ENCODE measurements around the gene KLHL22.
"Not testable (repeated sequence)": the region's sequence is repeated elsewhere in the genome, so short reads cannot be mapped to it uniquely, and the experiment has no call there.

KLHL22 gene

DNA sequence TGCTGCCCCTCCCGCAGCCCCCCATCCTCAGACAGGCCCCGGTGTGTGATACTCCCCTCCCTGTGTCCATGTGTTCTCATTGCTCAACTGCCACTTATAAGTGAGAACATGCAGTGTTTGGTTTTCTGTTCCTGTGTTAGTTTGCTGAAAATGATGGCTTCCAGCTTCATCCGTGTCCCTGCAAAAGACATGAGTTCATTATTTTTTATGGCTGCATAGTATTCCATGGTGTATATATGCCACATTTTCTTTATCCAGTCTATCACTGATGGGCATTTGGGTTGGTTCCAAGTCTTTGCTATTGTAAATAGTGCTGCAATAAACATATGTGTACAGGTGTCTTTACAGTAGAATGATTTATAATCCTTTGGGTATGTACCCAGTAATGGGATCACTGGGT, 80.4 kb downstream of the KLHL22 start:
- DNase-seq, result not testable (repeated sequence)

DNA sequence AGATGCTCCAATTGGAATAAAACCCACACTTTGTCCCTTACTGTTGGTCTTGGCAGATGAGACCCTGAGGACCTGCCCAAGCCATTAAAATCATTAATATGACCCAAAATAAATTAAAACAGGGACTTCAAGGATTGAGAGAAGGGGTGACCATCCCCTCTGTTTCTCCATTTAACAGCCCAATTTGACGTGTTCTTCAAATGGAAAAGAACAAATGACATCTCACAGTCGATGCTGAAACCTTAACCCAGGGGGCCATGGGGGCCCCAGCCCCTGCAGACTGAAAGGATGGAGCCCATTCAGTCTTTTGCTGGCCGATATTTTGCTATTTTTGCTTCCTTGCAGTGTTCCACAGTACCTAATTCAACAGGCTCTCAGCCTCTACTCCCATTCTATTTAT, 81.1 kb downstream of the KLHL22 start:
- DNase-seq, result no peak

DNA sequence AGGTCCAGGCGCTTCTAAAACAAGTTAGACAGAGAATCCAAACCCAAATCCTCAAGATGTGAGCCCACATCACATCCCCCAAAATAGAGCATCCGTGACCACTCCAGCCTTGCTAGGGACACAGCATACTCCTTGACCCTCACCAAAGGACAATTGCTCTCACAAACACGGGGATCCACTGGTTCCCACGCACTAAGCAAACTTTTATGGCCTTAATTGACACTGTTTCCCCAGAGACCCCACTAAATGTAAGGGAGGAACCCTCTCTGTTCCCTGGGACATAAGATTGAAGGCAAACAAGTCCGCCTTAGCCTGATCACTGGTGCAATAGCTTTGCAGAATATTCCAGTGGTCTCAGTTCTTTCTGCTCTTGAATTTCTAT, 81.5 kb downstream of the KLHL22 start:
- DNase-seq, result no peak

DNA sequence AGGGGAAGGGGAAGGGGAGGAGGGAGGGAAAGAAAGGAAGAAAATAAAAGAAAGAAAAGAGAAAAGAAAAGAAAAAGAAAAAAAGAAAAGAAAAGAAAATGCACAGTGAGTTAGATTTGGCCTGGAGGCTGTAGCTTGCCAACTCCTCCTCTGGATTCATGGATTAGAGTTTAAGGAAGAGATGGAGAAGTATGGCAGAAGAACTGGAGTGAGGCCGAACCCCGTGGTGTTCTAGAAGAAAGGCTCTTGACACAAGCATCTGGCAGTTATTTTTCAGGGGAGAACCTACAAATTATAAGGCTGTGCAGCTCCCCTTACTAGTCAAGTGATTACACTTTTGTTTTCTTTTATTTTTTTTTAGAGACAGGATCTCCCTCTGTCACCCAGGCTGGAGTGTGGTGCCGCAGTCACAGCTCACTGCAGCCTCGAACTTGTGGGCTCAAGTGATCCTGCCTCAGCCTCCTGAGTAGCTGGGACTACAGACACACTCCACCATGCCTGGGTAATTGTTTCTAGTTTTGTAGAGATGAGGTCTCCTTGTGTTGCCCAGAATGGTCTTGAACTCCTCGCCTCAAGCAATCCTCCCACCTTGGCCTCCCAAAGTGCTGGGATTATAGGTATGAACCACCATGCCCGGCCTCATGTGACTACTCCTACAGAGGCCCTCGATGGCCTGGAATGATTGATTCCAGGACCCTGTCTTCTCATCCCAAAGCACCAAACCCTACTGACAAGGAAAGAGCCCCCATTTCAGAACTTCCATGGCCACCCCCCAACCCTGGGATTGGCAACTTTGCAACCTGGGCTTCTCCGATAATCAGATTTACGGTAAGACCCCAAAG, 82.2 kb downstream of the KLHL22 start:
- DNase-seq, result no peak

DNA sequence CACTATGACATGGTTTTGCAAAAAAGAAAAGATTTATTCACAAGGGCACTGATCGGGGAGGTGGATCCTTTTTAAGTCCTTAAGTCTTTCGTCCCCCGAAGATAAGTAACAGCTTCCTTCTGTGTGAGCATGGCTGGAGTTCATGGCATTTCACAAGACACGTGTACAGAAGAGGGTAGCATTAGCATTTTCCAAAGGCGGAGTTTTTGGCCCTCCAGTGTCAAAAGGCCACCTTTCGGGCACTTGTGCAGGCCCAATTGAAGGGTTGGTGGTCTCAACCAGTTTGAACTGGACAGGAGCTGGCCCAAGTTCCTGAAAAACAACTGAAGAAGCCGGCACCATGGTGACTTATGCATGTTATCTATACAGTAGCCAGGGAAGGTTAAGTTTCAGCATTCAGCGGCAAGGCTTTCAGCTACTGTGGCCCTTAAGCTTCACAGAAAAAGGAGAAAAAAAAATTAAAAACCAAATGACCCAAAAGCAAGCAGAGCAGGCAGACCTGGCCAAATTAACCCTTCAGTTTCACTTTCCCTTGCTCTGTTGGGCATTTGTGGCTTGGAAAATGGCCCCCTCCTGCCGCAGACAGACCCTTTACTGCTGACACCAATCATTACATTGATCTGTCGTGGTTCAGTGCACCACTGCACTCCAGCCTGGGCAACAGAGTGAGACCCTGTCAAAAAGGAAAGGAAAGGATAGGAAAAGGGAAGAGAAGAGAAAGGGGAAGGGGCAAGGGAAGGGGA, 83.0 kb downstream of the KLHL22 start:
- no peak for DNase-seq

DNA sequence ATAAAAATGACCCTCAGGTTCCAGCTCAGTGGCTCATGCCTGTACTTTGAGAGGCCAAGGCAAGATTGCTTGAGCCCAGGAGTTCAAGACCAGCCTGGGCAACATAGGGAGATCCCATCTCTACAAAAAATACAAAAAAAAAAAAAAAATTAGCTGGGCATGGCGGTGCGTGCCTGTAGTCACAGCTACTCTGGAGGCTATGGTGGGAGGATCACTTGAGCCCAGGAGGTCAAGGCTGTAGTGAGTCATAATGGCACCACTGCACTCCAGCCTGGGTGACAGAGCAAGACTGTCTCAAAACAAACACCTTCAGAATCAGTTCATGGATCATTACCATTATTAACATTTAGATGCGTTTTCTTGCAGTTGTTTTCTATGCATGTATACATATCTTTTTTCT, 86.2 kb downstream of the KLHL22 start:
- DNase-seq, result not testable (repeated sequence)

DNA sequence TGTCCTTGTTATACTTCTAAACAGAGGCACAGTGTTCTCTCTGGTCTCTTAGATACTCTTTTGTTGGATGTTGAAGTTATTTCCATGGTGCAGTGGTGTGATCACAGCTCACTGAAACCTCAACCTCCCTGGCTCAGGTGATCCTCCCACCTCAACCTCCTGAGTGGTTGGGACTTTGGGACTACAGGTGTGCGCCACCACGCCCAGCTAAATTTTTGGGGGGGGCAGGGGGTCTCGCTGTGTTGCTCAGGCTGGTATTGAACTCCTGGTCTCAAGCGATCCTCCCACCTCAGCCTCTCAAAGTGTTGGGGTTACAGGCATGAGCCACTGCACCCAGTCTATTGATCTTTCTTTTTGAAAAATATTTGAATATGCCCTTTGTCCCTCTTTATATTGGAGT, 86.7 kb downstream of the KLHL22 start:
- no peak for DNase-seq

DNA sequence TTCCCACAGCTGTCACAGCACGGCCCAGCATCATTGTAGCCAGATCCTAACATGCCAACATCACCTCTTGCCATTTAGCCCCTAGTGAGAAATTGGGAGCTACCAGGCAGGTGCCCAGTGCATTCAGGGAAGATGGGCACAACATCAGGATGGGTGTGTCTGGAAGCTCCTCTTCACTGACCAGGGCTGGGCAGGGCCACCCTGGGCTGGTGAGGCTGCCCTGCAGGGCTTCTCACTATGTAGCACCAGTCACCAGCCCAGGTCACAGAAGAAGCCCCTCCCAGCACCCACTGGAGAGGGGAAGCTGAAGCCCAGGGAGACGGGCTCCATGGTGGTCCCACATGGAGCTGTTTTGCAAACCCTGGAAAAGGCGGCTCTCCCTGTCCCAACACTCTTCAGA, 87.8 kb downstream of the KLHL22 start:
- no peak for DNase-seq

DNA sequence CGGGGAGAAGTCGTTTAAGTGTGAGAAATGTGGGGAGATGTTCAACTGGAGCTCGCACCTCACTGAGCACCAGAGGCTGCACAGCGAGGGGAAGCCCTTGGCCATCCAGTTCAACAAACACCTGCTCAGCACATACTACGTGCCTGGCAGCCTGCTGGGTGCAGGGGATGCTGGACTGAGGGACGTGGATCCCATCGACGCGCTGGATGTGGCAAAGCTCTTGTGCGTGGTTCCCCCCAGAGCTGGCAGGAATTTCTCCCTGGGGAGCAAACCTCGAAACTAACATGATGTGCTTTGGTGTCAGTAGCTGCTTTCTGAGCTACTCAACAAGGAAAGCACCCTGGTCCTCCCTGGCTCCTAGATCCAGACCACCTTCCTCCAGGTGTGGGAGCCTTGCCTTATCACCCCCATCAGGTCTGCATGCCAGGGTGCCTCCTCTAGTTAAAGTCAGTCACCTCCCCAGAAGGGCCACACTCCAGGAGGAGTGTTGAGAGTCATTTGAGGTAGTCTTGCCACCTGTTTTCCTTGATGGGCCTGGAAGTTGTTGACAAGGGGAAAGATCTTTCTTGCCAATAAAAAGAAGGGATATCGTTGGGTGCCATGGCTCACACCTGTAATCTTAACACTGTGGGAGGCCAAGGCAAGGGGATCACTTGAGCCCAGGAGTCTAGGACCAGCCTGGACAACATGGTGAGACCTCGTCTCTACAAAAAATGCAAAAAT, 88.7 kb downstream of the KLHL22 start:
- DNase-seq, result no peak

DNA sequence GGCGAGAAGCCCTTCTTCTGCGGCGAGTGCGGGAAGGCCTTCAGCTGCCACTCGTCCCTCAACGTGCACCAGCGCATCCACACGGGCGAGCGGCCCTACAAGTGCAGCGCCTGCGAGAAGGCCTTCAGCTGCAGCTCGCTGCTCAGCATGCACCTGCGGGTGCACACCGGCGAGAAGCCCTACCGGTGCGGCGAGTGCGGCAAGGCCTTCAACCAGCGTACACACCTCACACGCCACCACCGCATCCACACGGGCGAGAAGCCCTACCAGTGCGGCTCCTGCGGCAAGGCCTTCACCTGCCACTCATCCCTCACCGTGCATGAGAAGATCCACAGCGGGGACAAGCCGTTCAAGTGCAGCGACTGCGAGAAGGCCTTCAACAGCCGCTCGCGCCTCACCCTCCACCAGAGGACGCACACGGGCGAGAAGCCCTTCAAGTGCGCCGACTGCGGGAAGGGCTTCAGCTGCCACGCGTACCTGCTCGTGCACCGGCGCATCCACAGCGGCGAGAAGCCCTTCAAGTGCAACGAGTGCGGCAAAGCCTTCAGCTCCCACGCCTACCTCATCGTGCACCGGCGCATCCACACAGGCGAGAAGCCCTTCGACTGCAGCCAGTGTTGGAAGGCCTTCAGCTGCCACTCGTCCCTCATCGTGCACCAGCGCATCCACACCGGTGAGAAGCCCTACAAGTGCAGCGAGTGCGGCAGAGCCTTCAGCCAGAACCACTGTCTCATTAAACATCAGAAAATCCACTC, 89.5 kb downstream of the KLHL22 start:
- DNase-seq, result no peak

DNA sequence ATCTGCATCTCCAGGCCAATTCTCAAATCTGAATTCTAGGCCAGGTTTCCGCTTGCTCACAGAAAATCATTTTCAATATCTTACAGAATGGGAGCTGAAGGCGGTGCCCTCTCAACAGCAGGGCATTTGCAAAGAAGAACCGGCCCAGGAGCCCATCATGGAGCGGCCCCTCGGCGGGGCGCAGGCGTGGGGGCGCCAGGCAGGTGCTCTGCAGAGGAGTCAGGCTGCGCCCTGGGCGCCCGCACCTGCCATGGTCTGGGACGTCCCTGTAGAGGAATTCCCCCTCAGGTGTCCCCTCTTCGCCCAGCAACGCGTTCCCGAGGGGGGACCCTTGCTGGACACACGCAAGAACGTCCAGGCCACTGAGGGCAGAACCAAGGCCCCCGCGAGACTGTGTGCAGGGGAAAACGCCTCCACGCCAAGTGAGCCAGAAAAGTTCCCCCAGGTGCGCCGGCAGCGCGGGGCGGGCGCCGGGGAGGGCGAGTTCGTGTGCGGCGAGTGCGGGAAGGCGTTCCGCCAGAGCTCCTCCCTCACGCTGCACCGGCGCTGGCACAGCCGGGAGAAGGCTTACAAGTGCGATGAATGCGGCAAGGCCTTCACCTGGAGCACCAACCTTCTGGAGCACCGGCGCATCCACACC, 90.2 kb downstream of the KLHL22 start:
- no peak for DNase-seq

DNA sequence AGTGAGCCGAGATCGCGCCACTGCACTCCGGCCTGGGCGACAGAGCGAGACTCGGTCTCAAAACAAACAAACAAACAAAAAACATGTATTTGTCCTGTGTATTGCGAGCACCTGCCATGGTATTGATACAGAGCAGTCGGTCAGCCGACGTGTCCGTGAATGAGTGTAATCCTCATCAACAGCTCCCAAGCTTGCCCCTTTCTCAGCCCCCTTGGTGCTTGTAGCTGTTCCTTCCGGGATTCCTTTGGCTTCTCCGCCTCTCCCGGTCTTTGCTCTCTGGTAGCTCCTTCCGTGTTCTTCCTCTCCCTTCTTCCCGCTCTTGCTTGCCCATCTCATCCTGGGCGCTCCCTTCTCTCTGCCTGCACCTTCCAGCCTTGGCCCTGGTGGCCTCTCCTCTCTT, 90.7 kb downstream of the KLHL22 start:
- no peak for DNase-seq

DNA sequence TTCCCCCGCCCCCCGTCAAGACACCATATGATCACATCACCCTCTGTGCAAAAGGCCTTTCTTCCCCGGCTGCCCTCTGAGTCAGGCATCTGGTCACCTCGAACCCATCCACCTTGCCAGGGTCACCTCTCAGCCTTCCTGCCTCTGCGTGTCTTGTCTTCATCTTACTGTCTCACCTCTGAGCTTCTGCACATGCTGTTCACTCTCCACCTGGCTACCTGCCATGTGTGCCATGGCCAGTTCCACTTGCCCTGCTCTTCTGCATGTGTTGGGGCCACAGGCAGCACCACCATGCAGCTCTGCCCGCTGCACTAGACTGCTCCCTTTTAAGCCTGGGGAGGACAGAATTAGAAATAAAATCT, 91.8 kb downstream of the KLHL22 start:
- DNase-seq, result no peak

DNA sequence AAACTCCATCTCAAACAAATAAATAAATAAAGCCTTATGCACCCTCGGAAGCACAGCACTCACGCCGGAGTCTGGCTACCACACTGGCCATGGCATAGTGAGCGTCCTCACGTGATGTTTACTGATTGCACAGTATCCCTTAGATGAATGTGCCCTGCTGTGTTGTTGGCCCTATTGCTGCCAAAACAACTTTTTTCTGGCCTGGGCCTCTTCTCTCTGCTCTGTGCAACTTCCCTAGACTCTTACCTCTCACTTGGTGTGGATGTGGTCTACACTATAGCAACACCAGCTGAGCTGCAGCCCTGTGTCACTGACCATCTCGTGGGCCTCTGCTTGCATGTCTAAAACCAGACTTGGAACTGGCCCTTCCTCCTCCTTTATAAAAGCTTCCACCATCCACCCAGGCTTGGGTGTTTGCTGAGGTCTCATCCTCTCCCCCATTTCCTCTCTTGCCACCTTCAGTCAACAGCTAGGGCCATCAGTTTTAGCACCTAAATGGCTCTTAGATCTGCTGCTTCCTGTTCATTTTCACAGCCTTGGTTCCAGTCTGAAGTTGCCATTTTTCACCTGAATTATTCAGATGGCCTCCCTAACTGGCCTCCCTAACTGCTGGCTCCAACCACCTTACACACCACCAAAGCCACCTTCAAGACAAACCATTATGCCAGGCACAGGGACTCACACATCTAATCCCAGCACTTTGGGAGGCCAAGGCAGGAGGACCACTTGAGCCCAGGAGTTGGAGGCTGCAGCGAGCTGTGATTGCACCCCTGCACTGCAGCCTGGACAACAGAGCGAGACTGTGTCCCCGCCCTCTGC, 92.4 kb downstream of the KLHL22 start:
- no peak for DNase-seq

DNA sequence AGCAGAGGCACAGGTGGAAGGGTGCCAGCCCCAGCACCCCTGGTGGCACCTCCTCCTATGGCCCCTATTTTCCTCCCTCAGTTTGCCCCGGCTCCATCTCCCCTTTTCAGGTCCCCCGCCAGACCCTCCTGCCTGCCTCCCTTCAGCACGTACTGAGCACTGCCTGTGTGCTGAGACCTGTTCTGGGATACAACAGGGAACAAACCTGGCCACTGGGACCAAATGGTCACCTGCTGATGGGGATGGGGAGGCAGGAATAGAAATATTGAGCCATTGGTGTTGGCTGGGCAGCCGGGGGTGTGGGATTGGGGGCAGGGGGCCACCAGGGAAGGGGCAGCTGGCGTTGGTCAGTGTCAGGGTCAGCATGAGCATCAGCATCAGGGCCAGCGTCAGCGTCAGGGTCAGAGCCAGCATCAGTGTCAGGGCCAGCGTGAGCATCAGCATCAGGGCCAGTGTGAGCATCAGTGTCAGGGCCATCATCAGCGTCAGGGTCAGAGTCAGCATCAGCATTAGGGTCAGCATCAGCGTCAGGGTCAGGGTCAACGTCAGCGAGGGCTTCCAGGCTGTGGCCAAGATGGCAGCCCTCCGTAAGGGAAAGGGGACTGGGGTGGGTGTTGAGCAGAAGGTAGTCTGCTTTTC, 94.1 kb downstream of the KLHL22 start:
- DNase-seq, result no peak

DNA sequence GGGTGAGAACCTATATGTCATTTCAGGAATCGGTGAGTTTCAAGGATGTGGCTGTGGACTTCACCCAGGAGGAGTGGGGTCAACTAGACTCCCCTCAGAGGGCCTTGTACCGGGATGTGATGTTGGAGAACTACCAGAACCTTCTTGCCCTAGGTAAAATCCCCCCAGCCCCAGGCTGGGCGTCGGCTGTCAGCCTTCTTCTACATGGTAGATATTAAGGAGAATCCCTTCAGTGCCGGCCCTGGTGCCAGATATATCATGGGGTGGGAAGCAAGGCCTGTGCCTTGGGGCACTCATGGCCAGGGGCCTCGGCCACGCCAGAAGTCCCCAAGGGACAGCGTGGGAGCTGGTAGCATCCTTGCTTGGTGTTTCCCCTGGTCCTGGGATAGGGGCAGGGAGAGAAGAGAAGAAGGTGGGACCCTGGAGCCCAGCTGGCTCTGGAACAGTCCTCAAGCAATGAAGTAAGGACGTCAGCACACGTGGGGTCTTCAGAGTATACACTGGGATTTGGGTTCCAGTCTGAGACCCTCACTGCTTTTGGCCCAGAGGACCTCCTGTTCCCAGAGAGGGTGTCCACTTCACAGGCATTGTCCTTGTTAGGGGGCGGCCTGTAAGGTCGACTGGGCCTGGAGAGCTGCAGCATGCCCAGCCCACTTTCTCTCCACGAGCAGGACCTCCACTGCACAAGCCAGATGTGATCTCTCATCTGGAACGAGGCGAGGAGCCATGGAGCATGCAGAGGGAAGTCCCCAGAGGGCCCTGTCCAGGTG, 94.8 kb downstream of the KLHL22 start:
- DNase-seq, result no peak

DNA sequence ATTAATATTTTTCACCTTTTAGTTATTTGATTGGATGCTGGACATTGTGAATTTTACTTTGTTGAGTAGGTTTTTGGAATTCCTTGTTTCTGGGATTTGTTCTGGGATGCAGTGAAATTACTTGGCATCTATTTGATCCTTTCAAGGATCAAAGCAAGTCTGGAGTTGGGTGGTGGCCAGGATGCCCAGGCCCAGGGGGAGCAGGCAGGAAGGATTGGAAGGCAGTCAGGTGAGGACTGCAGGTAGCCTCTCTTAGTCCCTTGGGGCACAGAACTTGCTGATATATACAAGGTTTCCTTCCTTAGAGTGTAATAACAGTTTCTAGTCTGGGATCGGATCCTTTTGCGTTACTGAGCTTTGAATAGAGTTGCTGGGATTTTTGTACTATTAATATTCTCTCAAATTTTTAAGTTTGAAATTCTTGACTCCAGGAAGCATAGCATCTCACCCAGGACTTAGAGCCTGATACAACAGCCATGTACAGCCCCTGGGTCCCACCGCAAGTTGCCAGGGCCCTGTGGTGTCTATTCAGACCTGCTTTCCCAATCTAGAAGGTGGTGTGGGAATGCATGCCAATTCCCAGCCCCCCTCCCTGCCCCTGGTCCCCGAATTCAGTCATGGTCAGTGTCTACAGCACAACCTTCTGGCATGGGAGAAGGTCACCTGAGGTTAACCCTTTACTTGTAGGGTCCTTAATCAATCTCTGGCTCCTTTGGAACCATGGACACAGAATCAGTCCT, 95.6 kb downstream of the KLHL22 start:
- no peak for DNase-seq

DNA sequence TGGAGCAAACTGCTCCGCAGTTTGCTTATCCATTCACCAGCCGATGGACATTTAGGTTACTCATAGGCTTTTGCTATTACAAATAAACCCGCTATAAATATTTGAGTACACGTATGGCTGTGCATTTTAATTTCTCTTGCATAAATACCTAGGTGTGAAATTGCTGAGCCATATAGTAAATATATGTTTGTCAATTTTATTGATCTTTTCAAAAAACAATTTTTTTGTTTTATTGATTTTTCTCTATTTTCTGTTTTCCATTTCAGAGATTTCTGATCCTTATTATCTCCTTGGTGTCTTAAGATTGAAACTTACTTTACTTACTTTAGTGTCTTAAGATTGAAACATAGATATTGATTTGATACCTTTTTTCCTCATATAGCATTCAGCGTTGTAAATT, 97.2 kb downstream of the KLHL22 start:
- no peak for DNase-seq

DNA sequence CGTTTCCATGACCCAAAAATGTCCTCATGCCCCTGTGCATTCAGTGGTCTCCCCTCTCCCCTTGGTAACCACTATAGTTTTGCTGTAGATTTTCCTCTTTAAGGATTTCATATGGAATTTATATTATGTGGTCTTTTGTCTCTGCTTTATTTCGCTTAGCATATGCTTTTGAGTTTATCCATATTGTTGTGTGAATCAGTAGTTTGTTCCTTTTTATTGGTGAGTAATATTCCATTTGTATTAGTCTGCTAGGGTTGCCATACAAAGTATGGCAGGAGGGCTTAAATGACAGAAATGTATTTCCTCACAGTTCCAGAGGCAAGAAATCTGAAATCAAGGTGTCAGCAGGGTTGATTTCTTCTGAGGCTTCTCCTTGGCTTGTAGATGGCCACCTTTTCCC, 98.1 kb downstream of the KLHL22 start:
- DNase-seq, result no peak

DNA sequence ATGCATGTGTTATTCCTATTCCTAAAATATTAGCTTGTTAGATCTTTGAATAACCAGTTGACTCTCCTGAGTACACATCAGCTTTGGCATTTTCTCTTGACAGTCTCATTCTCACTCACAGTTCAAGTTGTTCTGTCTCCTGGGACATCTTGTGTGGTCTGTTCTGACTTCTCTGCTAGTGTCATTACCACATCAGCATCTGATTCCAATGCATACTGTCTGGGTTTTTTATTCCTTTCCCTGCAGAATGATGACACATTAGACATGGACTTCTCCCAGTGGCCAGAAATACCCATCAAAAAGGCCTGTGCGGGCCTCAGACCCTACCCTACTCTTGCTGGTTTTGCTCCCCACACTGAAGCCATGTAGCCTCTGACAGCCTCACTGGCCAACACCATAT, 99.0 kb downstream of the KLHL22 start:
- no peak for DNase-seq
